ENCODE results near the gene NUPR1.
"Not testable (repeated sequence)": the region's sequence is repeated elsewhere in the genome, so short reads cannot be mapped to it uniquely, and the experiment has no call there.

Gene NUPR1

GRCh38 chr16:28569968-28570752 is 31.4 kb upstream of the NUPR1 start:
- Histone ChIP-seq H3K79me2 (ENCODE audit: insufficient read depth, low read length) (peaks cover 21% of the 10 kb centered on the region; the same call in 1 of the 2 replicates), H4K20me1 (ENCODE audit: insufficient read depth, low read length, poor library complexity, severe bottlenecking) (no peaks in the 10 kb centered on the region)

GRCh38 chr16:28569021-28569420 is 30.2 kb upstream of the NUPR1 start:
- H3K27me3 ChIP-seq (ENCODE audit: insufficient read depth, low read length, poor library complexity, severe bottlenecking), result no peaks in the 10 kb centered on the region
- TF ChIP-seq CTCF (conservative IDR thresholded peaks at IDR 0.05; ENCODE audit: low read length) (no peak), EZH2phosphoT487 (IDR thresholded peaks at IDR 0.05; ENCODE audit: borderline replicate concordance) (no peak)
- H3K9ac ChIP-seq (ENCODE audit: low read depth, low read length, poor library complexity, severe bottlenecking), result no peak overlapping the region
- H3K4me2 ChIP-seq (ENCODE audit: low read depth, low read length, poor library complexity, severe bottlenecking), result no peak overlapping the region
- peaks cover 19% of the 10 kb centered on the region; the same call in 1 of the 2 replicates for H3K79me2 ChIP-seq (ENCODE audit: insufficient read depth, low read length)
- H3K9me2 ChIP-seq (replicated peaks; ENCODE audit: low read depth, low read length), result no peaks in the 10 kb centered on the region
- no peaks in the 10 kb centered on the region for H3F3A ChIP-seq (ENCODE audit: low read depth)
- H2AFZ ChIP-seq (ENCODE audit: low read length), result no peak overlapping the region
- H4K20me1 ChIP-seq (ENCODE audit: insufficient read depth, low read length, poor library complexity, severe bottlenecking), result no peaks in the 10 kb centered on the region
- H3K4me1 ChIP-seq (ENCODE audit: insufficient read depth, low read length, poor library complexity, severe bottlenecking), result no peaks in the 10 kb centered on the region
- 0 out of 2 replicates have a peak, but pooled peaks cover 4% of the 10 kb centered on the region for H3K36me3 ChIP-seq (ENCODE audit: insufficient read depth, low read length)
- no peak overlapping the region for H3K4me3 ChIP-seq (ENCODE audit: low read length, poor library complexity, severe bottlenecking)
- peaks cover 6% of the 10 kb centered on the region; the same call in 1 of the 2 replicates for H3K9me3 ChIP-seq (ENCODE audit: insufficient read depth, low read depth, low read length)

More at GRCh38 chr16:28569968-28570752, 31.4 kb upstream of the NUPR1 start:
- H3K27me3 ChIP-seq (ENCODE audit: insufficient read depth, low read length, poor library complexity, severe bottlenecking), result no peaks in the 10 kb centered on the region
- no peak overlapping the region for H3K9ac ChIP-seq (ENCODE audit: low read depth, low read length, poor library complexity, severe bottlenecking)
- H3F3A ChIP-seq (ENCODE audit: low read depth), result no peaks in the 10 kb centered on the region
- TF ChIP-seq CTCF (conservative IDR thresholded peaks at IDR 0.05; ENCODE audit: low read length) (no peak), EZH2phosphoT487 (IDR thresholded peaks at IDR 0.05; ENCODE audit: borderline replicate concordance) (no peak)
- H3K4me2 ChIP-seq (ENCODE audit: low read depth, low read length, poor library complexity, severe bottlenecking), result no peak overlapping the region
- H3K36me3 ChIP-seq (ENCODE audit: insufficient read depth, low read length), result 0 out of 2 replicates have a peak, but pooled peaks cover 4% of the 10 kb centered on the region
- no peaks in the 10 kb centered on the region for H3K9me2 ChIP-seq (replicated peaks; ENCODE audit: low read depth, low read length)
- no peak overlapping the region for H3K4me3 ChIP-seq (ENCODE audit: low read length, poor library complexity, severe bottlenecking)
- no peak overlapping the region for H2AFZ ChIP-seq (ENCODE audit: low read length)
- no peaks in the 10 kb centered on the region for H3K4me1 ChIP-seq (ENCODE audit: insufficient read depth, low read length, poor library complexity, severe bottlenecking)
- peaks cover 6% of the 10 kb centered on the region; the same call in 1 of the 2 replicates for H3K9me3 ChIP-seq (ENCODE audit: insufficient read depth, low read depth, low read length)

- no peaks in the 10 kb centered on the region for H3F3A ChIP-seq (ENCODE audit: low read depth)
- TF ChIP-seq EZH2phosphoT487 (IDR thresholded peaks at IDR 0.05; ENCODE audit: borderline replicate concordance), result no peak
- no peak for TF ChIP-seq CTCF (conservative IDR thresholded peaks at IDR 0.05; ENCODE audit: low read length)
- H3K9me2 ChIP-seq (replicated peaks; ENCODE audit: low read depth, low read length), result no peaks in the 10 kb centered on the region
- H3K4me1 ChIP-seq (ENCODE audit: insufficient read depth, low read length, poor library complexity, severe bottlenecking), result peaks cover 7% of the 10 kb centered on the region
- H2AFZ ChIP-seq (ENCODE audit: low read length), result no peak overlapping the region
- H3K9me3 ChIP-seq (ENCODE audit: insufficient read depth, low read depth, low read length), result peaks cover 6% of the 10 kb centered on the region; the same call in 1 of the 2 replicates
- peaks cover 27% of the 10 kb centered on the region; the same call in 1 of the 2 replicates for H3K79me2 ChIP-seq (ENCODE audit: insufficient read depth, low read length)
- 0 out of 2 replicates have a peak, but pooled peaks cover 4% of the 10 kb centered on the region for H3K36me3 ChIP-seq (ENCODE audit: insufficient read depth, low read length)
- H3K27me3 ChIP-seq (ENCODE audit: insufficient read depth, low read length, poor library complexity, severe bottlenecking), result no peaks in the 10 kb centered on the region
- peaks cover 4% of the 10 kb centered on the region for H4K20me1 ChIP-seq (ENCODE audit: insufficient read depth, low read length, poor library complexity, severe bottlenecking)
- H3K4me2 ChIP-seq (ENCODE audit: low read depth, low read length, poor library complexity, severe bottlenecking), result no peak overlapping the region
- H3K4me3 ChIP-seq (ENCODE audit: low read length, poor library complexity, severe bottlenecking), result no peak overlapping the region
- no peak overlapping the region for H3K9ac ChIP-seq (ENCODE audit: low read depth, low read length, poor library complexity, severe bottlenecking)
These were observed 28.5 kb upstream of the NUPR1 start for GRCh38 chr16:28567292-28567691.

GRCh38 chr16:28566233-28566925 is 27.6 kb upstream of the NUPR1 start:
- not testable (repeated sequence) for H3K9me3 ChIP-seq (ENCODE audit: insufficient read depth, low read depth, low read length); H3K36me3 ChIP-seq (ENCODE audit: insufficient read depth, low read length); H3K9ac ChIP-seq (ENCODE audit: low read depth, low read length, poor library complexity, severe bottlenecking); H3K9me2 ChIP-seq (replicated peaks; ENCODE audit: low read depth, low read length); H2AFZ ChIP-seq (ENCODE audit: low read length); H3F3A ChIP-seq (ENCODE audit: low read depth); H3K4me3 ChIP-seq (ENCODE audit: low read length, poor library complexity, severe bottlenecking); H3K27me3 ChIP-seq (ENCODE audit: insufficient read depth, low read length, poor library complexity, severe bottlenecking); H3K4me2 ChIP-seq (ENCODE audit: low read depth, low read length, poor library complexity, severe bottlenecking); H4K20me1 ChIP-seq (ENCODE audit: insufficient read depth, low read length, poor library complexity, severe bottlenecking)
- H3K79me2 ChIP-seq (ENCODE audit: insufficient read depth, low read length), result peaks cover 27% of the 10 kb centered on the region; the same call in 1 of the 2 replicates
- peaks cover 16% of the 10 kb centered on the region for H3K4me1 ChIP-seq (ENCODE audit: insufficient read depth, low read length, poor library complexity, severe bottlenecking)

All from Loucy (cell line).